ENCODE results near the gene OBP2B.
"Not testable (repeated sequence)": the region's sequence is repeated elsewhere in the genome, so short reads cannot be mapped to it uniquely, and the experiment has no call there.

OBP2B gene

GRCh38 chr9:133205481-133205887, 3.6 kb downstream of the OBP2B start:
- not testable (repeated sequence) for H3K27ac Mint-ChIP-seq; H3K27me3 Mint-ChIP-seq (ENCODE audit: low read depth); H3K4me1 Mint-ChIP-seq (ENCODE audit: low read depth); H3K9me3 Mint-ChIP-seq; DNase-seq (ENCODE audit: low spot score); H3K36me3 Mint-ChIP-seq (ENCODE audit: low read depth); H3K4me3 Mint-ChIP-seq

GRCh38 chr9:133204993-133205336, 4.1 kb downstream of the OBP2B start:
- H3K27me3 Mint-ChIP-seq (ENCODE audit: low read depth): peaks cover 2% of the 10 kb centered on the region
- no peak overlapping the region for H3K4me3 Mint-ChIP-seq
- no peaks in the 10 kb centered on the region for H3K9me3 Mint-ChIP-seq

GRCh38 chr9:133204335-133204992, 4.6 kb downstream of the OBP2B start:
- Mint-ChIP-seq H3K9me3 (no peaks in the 10 kb centered on the region), H3K4me1 (ENCODE audit: low read depth) (peaks cover 2% of the 10 kb centered on the region), H3K27ac (no peak overlapping the region), H3K36me3 (ENCODE audit: low read depth) (no peaks in the 10 kb centered on the region), H3K4me3 (no peak overlapping the region), H3K27me3 (ENCODE audit: low read depth) (peaks cover 2% of the 10 kb centered on the region)
- no peak for DNase-seq (ENCODE audit: low spot score)

More at GRCh38 chr9:133204993-133205336, 4.1 kb downstream of the OBP2B start:
- no peaks in the 10 kb centered on the region for H3K36me3 Mint-ChIP-seq (ENCODE audit: low read depth)
- H3K27ac Mint-ChIP-seq: no peak overlapping the region
- DNase-seq (ENCODE audit: low spot score): no peak
- H3K4me1 Mint-ChIP-seq (ENCODE audit: low read depth): peaks cover 2% of the 10 kb centered on the region

GRCh38 chr9:133203506-133204075, 5.5 kb downstream of the OBP2B start:
- H3K27me3 Mint-ChIP-seq (ENCODE audit: low read depth): peaks cover 5% of the 10 kb centered on the region
- H3K36me3 Mint-ChIP-seq (ENCODE audit: low read depth): no peaks in the 10 kb centered on the region
- peaks cover 2% of the 10 kb centered on the region for H3K4me1 Mint-ChIP-seq (ENCODE audit: low read depth)
- H3K27ac Mint-ChIP-seq: no peak overlapping the region
- H3K9me3 Mint-ChIP-seq: no peaks in the 10 kb centered on the region
- H3K4me3 Mint-ChIP-seq: no peak overlapping the region
- no peak for DNase-seq (ENCODE audit: low spot score)

- Mint-ChIP-seq H3K36me3 (ENCODE audit: low read depth) (no peaks in the 10 kb centered on the region), H3K27ac (no peak overlapping the region), H3K4me1 (ENCODE audit: low read depth) (peaks cover 2% of the 10 kb centered on the region), H3K27me3 (ENCODE audit: low read depth) (peaks cover 5% of the 10 kb centered on the region), H3K9me3 (no peaks in the 10 kb centered on the region), H3K4me3 (no peak overlapping the region)
- DNase-seq (ENCODE audit: low spot score): no peak
Observed at GRCh38 chr9:133202688-133203453, 6.2 kb downstream of the OBP2B start.

GRCh38 chr9:133202145-133202513, 6.9 kb downstream of the OBP2B start:
- DNase-seq (ENCODE audit: low spot score): no peak
- Mint-ChIP-seq H3K9me3 (no peaks in the 10 kb centered on the region), H3K4me3 (no peak overlapping the region), H3K36me3 (ENCODE audit: low read depth) (no peaks in the 10 kb centered on the region), H3K27ac (no peak overlapping the region), H3K4me1 (ENCODE audit: low read depth) (peaks cover 2% of the 10 kb centered on the region), H3K27me3 (ENCODE audit: low read depth) (peaks cover 5% of the 10 kb centered on the region)

- Mint-ChIP-seq H3K36me3 (ENCODE audit: low read depth) (no peaks in the 10 kb centered on the region), H3K27ac (no peak overlapping the region), H3K4me1 (ENCODE audit: low read depth) (peaks cover 2% of the 10 kb centered on the region), H3K4me3 (no peak overlapping the region), H3K27me3 (ENCODE audit: low read depth) (peaks cover 5% of the 10 kb centered on the region), H3K9me3 (no peaks in the 10 kb centered on the region)
- DNase-seq (ENCODE audit: low spot score): no peak
Observed at GRCh38 chr9:133201424-133202144, 7.5 kb downstream of the OBP2B start.

- Mint-ChIP-seq H3K27me3 (ENCODE audit: low read depth) (peaks cover 5% of the 10 kb centered on the region), H3K4me3 (no peak overlapping the region), H3K36me3 (ENCODE audit: low read depth) (no peaks in the 10 kb centered on the region), H3K4me1 (ENCODE audit: low read depth) (peaks cover 2% of the 10 kb centered on the region), H3K27ac (no peak overlapping the region), H3K9me3 (no peaks in the 10 kb centered on the region)
- no peak for DNase-seq (ENCODE audit: low spot score)
Observed at GRCh38 chr9:133200631-133201030, 8.4 kb downstream of the OBP2B start.

GRCh38 chr9:133199648-133200321, 9.3 kb downstream of the OBP2B start:
- peaks cover 11% of the 10 kb centered on the region for H3K27me3 Mint-ChIP-seq (ENCODE audit: low read depth)
- no peaks in the 10 kb centered on the region for H3K9me3 Mint-ChIP-seq
- no peaks in the 10 kb centered on the region for H3K36me3 Mint-ChIP-seq (ENCODE audit: low read depth)
- peaks cover 2% of the 10 kb centered on the region for H3K4me1 Mint-ChIP-seq (ENCODE audit: low read depth)
- no peak overlapping the region for H3K27ac Mint-ChIP-seq
- H3K4me3 Mint-ChIP-seq: peak overlapping the region; percentile 72
- DNase-seq (ENCODE audit: low spot score): peak; percentile 13

GRCh38 chr9:133195029-133195428, 14.0 kb downstream of the OBP2B start:
- Mint-ChIP-seq H3K36me3 (ENCODE audit: low read depth) (no peaks in the 10 kb centered on the region), H3K27me3 (ENCODE audit: low read depth) (peaks cover 15% of the 10 kb centered on the region), H3K4me1 (ENCODE audit: low read depth) (peaks cover under 1% of the 10 kb centered on the region), H3K27ac (no peak overlapping the region), H3K4me3 (no peak overlapping the region), H3K9me3 (no peaks in the 10 kb centered on the region)
- DNase-seq (ENCODE audit: low spot score): no peak

GRCh38 chr9:133194597-133194996, 14.5 kb downstream of the OBP2B start:
- no peak for DNase-seq (ENCODE audit: low spot score)
- Mint-ChIP-seq H3K27me3 (ENCODE audit: low read depth) (peaks cover 14% of the 10 kb centered on the region), H3K4me3 (no peak overlapping the region), H3K36me3 (ENCODE audit: low read depth) (no peaks in the 10 kb centered on the region), H3K9me3 (no peaks in the 10 kb centered on the region), H3K4me1 (ENCODE audit: low read depth) (no peaks in the 10 kb centered on the region), H3K27ac (no peak overlapping the region)

- no peaks in the 10 kb centered on the region for H3K4me1 Mint-ChIP-seq (ENCODE audit: low read depth)
- DNase-seq (ENCODE audit: low spot score): no peak
- H3K27me3 Mint-ChIP-seq (ENCODE audit: low read depth): peaks cover 22% of the 10 kb centered on the region
- H3K4me3 Mint-ChIP-seq: no peak overlapping the region
- no peaks in the 10 kb centered on the region for H3K9me3 Mint-ChIP-seq
- no peak overlapping the region for H3K27ac Mint-ChIP-seq
- H3K36me3 Mint-ChIP-seq (ENCODE audit: low read depth): no peaks in the 10 kb centered on the region
Observed at GRCh38 chr9:133191989-133192388, 17.1 kb downstream of the OBP2B start.

GRCh38 chr9:133189826-133190225, 19.2 kb downstream of the OBP2B start:
- no peaks in the 10 kb centered on the region for H3K36me3 Mint-ChIP-seq (ENCODE audit: low read depth)
- H3K9me3 Mint-ChIP-seq: no peaks in the 10 kb centered on the region
- peaks cover 7% of the 10 kb centered on the region for H3K4me1 Mint-ChIP-seq (ENCODE audit: low read depth)
- H3K27ac Mint-ChIP-seq: no peak overlapping the region
- no peak for DNase-seq (ENCODE audit: low spot score)
- H3K4me3 Mint-ChIP-seq: no peak overlapping the region
- peaks cover 26% of the 10 kb centered on the region for H3K27me3 Mint-ChIP-seq (ENCODE audit: low read depth)

GRCh38 chr9:133188843-133189180, 20.2 kb downstream of the OBP2B start:
- no peak for DNase-seq (ENCODE audit: low spot score)
- H3K36me3 Mint-ChIP-seq (ENCODE audit: low read depth): no peaks in the 10 kb centered on the region
- H3K27ac Mint-ChIP-seq: no peak overlapping the region
- peaks cover 29% of the 10 kb centered on the region for H3K27me3 Mint-ChIP-seq (ENCODE audit: low read depth)
- H3K4me1 Mint-ChIP-seq (ENCODE audit: low read depth): peaks cover 10% of the 10 kb centered on the region
- H3K4me3 Mint-ChIP-seq: no peak overlapping the region
- no peaks in the 10 kb centered on the region for H3K9me3 Mint-ChIP-seq

Data from T-helper 2 cell treated with Interferon-gamma antibody and Interleukin-4, amounts not matched to agents 5 μg/mL and 100 μg/mL, for 36 hours (primary cell).